Left lobe of liver (tissue), 2 donors: Measurements from ENCODE around the gene CDK2. TPM values are rescaled to one million over a fixed set of nuclear protein-coding genes. Genes with fewer than 3 reads are reported as not detected.

ENCODE experiments used
- ATAC-seq: fragments of 200-7000 bp; cut with Tn5 transposase; one replicate; pipeline ENCODE4 v1.9.1; 2020; ENCODE audit warnings: mild to moderate bottlenecking, moderate library complexity
- DNase-seq: peaks from one replicate; pipeline ENCODE4 v3.0.0-alpha.2; 2020; ENCODE audit warnings: low spot score
- total RNA-seq: library from RNA; stranded (reverse); gene quantifications from one replicate; pipeline ENCODE4 v1.2.1, GENCODE V29; 2021
- donor health status: DM: no; HTN: no; CAD: no; lungs with moderate emphysema.
- donor health status: DM: no; HTN: yes; CAD: no.

CDK2 gene
- total RNA-seq, 1 donor from 2014 or later = 11.0 TPM

DNA sequence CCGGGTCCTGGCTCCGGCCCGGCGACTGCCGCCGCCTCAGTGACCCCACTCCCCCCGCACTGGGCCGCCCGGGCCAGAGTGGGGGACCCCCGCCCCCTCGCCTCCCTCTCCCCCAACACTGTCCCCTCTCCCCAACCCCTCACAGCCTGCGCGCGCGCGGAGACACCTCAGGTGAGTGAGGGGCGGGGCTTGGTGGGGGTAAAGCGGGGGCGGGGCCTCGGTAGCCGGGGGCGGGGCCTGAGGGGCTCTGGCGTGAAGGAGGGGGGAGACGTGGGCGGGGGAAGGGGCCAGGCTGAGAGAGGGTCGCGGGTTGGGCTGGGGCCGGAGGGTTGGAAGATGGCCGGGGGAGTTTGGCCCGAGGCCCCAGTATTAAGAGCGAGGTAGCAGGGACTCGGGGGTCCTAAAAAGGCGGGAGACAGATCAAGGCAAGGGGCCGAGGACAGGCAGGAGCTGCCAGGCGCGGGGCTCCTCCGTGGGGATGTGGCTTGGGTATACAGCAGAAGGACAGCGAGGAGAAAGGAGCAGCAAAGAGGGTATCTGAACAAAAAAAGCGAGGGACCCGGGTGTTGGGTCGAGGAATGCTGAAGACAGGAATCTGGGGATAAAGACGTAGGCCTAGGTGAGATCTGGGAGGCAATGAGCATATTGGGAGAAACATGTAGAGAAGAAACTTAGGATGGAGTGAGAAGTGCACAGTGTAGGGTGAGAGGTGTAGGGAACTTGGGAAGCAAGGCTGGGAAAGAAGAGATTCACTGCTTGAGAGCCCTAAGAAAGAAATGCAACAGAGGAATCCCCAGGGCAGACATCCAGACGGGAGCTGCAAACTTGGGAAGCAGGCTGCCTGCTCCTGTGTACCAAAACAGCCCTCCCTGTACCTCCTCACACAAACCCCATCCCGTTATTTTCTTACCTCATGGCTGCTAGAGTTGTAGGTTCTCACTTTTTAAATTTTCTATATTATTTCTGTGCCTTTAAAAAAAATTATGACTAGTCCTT is 41.2 kb downstream of the CDK2 start:
- peak; percentile 85 for ATAC-seq
- DNase-seq = peak; percentile 66

DNA sequence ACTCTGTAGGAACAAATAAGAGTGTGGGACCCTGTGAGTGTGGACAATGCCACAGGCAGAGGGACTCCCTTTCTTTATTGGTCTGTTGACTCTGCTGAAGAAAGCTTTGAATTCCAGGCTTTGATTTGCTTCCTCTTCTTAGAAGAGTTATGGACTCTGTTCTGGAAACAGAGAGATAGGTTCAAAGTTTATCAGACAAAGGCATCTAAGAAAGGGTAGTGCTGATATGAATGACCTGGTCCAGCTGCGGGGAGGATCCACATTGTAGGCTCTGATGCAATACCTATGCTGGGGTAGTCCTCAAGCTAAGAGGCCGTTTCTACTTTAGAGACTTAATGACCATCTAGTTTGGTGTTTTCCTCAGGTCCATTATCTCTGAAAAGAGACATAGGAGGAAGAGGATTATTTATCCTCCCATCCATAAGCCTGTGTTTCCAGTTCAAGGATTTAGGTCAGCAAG is 43.5 kb downstream of the CDK2 start:
- DNase-seq (no peak), ATAC-seq (no peak)

DNA sequence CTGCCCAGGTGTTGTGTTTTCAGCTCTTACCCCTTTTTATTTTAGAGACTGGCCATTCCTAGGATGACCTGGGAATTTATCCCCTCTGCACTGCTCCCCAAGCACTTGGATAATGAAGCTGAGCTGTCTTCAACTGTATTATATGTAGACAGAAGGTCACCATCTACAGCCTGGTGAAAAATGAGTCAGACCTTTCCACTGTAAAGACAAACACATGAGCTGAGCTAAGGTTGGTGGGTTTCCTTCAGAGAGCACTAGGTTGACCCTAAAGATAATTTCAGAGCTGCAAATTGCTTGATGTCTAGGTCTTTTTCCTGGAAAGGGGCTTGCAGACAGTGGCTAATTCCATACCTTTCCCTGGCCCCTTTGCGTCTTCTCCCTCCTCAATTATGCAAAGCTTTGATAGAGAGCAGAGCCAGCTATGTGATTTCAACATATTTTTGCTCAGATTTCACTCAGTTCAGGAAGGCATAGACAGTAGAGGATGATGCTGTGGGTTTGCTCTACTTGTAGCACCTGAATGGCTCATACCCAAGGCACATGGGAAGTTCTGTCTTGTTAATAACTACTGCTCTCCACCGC is 45.0 kb downstream of the CDK2 start:
- DNase-seq (no peak), ATAC-seq (no peak)

DNA sequence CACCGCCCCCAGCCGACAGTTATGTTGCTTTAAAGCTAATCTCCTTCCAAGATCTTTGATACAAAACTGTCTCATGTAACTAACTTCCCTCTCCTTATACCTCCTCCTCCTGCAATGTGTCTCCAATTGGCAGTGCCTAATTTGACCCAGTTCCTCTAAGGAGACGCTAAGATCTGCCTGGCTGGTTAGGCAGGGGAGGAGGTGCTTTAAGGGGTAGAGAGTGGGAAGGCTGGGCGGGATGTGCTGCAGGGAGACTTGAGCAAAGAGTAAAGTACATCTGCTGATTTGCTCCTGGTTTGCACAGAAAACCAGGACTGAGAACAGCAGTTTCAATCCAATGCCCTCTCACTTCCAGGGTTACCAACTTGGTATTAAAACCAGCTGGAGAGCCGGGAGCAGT is 46.9 kb downstream of the CDK2 start:
- no peak for DNase-seq
- peak; percentile 78 for ATAC-seq

DNA sequence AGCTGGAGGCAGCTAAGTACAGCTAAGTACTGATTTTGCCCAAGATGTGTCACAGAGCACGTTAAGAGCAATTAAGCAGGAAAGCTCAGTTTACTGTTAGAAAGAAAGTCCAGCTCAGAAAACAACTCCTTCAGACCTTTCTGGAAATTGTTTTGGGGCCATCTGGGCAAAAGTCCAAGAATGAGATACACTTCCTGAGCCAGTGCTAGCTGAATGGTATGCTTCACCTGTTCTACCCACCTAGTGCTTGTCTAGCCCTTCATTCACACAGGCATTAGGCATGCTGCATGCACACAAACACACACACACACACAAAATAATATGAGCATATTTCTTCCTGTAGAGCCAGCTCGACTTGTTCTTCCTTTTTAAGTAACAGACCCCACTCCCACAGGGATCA is 47.6 kb downstream of the CDK2 start:
- ATAC-seq (no peak), DNase-seq (no peak)

DNA sequence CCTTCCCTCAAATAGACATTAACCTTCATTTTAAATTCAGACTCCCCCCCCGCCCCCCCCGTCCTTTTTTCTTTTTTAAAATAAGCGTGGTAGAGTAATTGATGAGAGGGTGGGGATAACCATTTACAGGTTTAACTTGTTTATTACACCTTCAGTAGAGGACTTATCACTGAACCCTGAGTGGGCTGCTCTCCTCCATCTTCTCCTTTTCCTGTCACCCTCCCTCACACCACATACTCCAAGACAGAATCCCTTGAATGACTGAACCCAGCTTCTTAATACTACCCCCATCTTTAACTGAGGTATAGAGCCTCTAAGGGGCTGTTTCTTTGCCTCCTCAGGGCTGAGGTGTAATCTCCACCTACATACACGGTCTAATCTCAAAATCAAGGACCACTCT is 50.6 kb downstream of the CDK2 start:
- no peak for DNase-seq
- ATAC-seq = no peak

DNA sequence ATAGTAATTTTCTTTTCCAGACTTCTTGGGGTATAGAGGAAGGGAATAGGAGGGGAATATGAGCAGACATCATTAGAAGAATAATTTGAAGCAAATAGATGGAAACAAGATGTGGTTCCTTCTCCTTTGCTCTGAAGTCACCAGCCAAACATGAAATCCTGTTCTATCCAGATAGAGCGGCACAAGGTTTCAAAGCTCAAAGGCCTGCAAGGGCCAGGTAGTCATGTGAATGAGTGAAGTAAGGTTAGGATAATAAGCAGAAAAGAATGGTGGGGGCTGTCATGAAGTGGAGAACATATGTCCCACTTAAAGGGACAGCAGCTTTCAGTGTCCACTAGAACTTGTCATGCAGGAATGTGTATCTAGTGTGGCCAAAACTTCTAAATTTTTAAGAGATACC is 51.7 kb downstream of the CDK2 start:
- DNase-seq (no peak), ATAC-seq (no peak)

DNA sequence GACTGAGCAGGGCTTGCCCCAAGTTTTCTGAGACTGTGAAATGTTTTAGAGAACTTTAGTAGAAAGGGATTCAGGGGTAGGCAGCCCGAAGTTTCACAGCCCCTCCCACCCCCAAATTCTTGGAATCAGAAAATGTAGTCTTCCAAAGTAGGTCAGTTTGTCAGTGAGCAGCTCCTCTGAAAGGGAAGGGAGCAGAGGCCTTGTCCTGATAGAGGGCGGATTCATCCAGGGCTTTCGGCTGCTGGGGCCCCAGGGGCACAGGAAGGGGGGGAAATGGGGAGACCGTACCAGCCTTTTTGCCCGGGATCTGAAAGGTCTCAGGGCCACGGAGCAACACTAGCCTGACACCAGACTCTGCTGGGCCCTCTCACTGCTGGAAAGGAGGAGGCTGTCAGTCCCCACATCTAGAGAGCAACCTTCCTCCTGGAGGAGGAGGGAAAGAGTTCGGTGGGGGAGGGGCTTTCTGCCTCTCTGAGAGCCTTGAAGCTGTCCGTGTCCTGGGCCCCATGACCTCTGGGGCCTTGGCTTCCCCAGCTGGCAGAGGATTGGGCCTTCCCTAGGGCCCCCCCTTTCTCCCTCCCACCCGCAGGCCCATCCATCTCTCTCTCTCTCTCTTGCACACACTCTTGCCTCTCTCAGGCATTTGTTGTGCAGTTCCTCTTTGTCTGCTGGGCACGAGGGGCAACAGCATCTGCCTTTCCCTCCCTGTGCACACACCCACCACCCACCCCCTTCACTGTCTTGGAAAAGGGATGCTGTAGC is 54.0 kb downstream of the CDK2 start, which contains the start of gene IKZF4:
IKZF4 (plus strand) TSS at position 621 of the 762 bp plus-strand sequence. CDS start 451 bp downstream, outside the sequence.
- ATAC-seq = peak; percentile 49
- no peak for DNase-seq

DNA sequence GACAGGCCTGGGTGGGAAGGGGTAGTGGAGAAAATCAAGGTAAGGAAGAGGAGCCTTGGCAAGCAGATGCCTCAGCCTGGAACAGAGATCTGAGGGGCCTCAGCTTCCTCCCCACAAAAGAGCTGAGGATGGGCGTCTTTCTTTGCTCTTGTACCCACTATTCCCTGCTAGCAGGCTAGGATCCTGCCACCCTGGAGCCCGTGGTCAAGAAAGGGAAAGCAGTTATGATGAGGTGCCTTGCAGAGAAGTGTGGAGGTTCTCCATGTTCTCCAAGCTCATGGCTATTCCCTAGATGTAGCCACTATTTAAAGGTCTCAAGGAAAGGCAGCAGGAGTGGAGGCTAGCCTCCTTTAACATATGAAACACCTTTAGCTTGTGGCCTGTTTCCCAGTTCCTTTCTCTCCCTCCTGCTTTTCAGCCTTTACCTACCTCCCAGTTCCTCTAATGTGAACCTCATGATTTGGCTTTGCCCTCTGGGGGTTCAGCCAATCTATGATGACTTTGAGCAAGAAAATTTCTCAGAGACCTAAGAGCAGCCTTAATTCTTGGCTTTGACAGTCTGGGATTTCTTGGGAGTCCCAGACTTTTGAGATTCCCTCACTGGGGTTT is 55.4 kb downstream of the CDK2 start:
- ATAC-seq (no peak), DNase-seq (no peak)

Other genes starting within 250 kb of the CDK2 start
- 60.0 TPM for gene RDH5, start 246.4 kb upstream of the CDK2 start, total RNA-seq
- 203 TPM for gene CD63, start 237.8 kb upstream of the CDK2 start, total RNA-seq
- gene GDF11, start 223.7 kb upstream of the CDK2 start, total RNA-seq = 1.1 TPM
- gene SARNP, start 149.1 kb upstream of the CDK2 start, total RNA-seq = 11.9 TPM
- gene ORMDL2, start 148.8 kb upstream of the CDK2 start, total RNA-seq = 28.4 TPM
- 14.2 TPM for gene DNAJC14, start 137.2 kb upstream of the CDK2 start, total RNA-seq
- 2.2 TPM for gene MMP19, start 123.9 kb upstream of the CDK2 start, total RNA-seq
- 16.5 TPM for gene PYM1, start 38.9 kb upstream of the CDK2 start, total RNA-seq
- gene DGKA, start 35.7 kb upstream of the CDK2 start, total RNA-seq = 4.9 TPM
- 5.4 TPM for gene PMEL, start 788 bp upstream of the CDK2 start, total RNA-seq
- 46.5 TPM for gene RAB5B, start 7.2 kb downstream of the CDK2 start, total RNA-seq
- gene SUOX, start 30.4 kb downstream of the CDK2 start, total RNA-seq = 56.1 TPM
- gene IKZF4, start 54.2 kb downstream of the CDK2 start, total RNA-seq = 2.3 TPM
- 31.2 TPM for gene RPS26, start 75.1 kb downstream of the CDK2 start, total RNA-seq
- 93.2 TPM for gene ERBB3, start 113.3 kb downstream of the CDK2 start, total RNA-seq
- gene PA2G4, start 137.7 kb downstream of the CDK2 start, total RNA-seq = 32.3 TPM
- 1,359 TPM for gene RPL41, start 149.8 kb downstream of the CDK2 start, total RNA-seq
- gene ZC3H10, start 151.4 kb downstream of the CDK2 start, total RNA-seq = 4.6 TPM
- gene ESYT1, start 161.4 kb downstream of the CDK2 start, total RNA-seq = 62.2 TPM
- 6.5 TPM for gene MYL6B, start 185.8 kb downstream of the CDK2 start, total RNA-seq
- 376 TPM for gene MYL6, start 191.5 kb downstream of the CDK2 start, total RNA-seq
- 27.6 TPM for gene SMARCC2, start 222.7 kb downstream of the CDK2 start, total RNA-seq